Left ventricle myocardium inferior (tissue), 1 donor: Measurements from ENCODE around the gene C20orf141. TPM values are rescaled to one million over a fixed set of nuclear protein-coding genes. Genes with fewer than 3 reads are reported as not detected.
A peak's percentile ranks its signal among the peaks of the same experiment; 100 is the strongest.
"Not testable (repeated sequence)": the region's sequence is repeated elsewhere in the genome, so short reads cannot be mapped to it uniquely, and the experiment has no call there.

Experiments
- DNase-seq: peaks from one replicate; pipeline ENCODE4 v3.0.0-alpha.2; 2020
- H3K27ac ChIP-seq: fragments of 200-600 bp; replicated peaks from 2 replicates; pipeline ENCODE4 v1.8.0; 2021
- H3K27me3 ChIP-seq: fragments of 200-600 bp; 2 replicates; pipeline ENCODE4 v1.8.0; 2021; ENCODE audit warnings: low read depth
- H3K36me3 ChIP-seq: fragments of 200-600 bp; 2 replicates; pipeline ENCODE4 v1.8.0; 2021
- H3K4me1 ChIP-seq: fragments of 200-600 bp; 2 replicates; pipeline ENCODE4 v1.8.0; 2021
- H3K4me3 ChIP-seq: fragments of 200-600 bp; 2 replicates; pipeline ENCODE4 v1.8.0; 2021; ENCODE audit warnings: mild to moderate bottlenecking, moderate library complexity
- H3K9me3 ChIP-seq: fragments of 200-600 bp; replicated peaks from 2 replicates; pipeline ENCODE4 v1.8.0; 2021
- intact Hi-C: fragments of 100-400 bp; cut with micrococcal nuclease; formaldehyde crosslinking; loops from one replicate; pipeline ENCODE4 v1.11.0; 2022
- long read RNA-seq: library from polyadenylated mRNA; unstranded; transcript quantifications from one replicate; pipeline ENCODE4 v2.0.0, GENCODE V29; 2021
- total RNA-seq: library from RNA; stranded (reverse); fragmentation: NEBNext Ultra II Directional; extraction: Animal tissue kit (Norgen Biotek cat#: 25700); gene quantifications from one replicate; pipeline ENCODE4 v1.2.1, GENCODE V29; 2021
- TF ChIP-seq, protein P1 (sequence below): fragments of 200-600 bp; IDR thresholded peaks from 2 replicates; pipeline ENCODE4 v1.8.0; 2021; ENCODE audit warnings: antibody characterized with exemption, mild to moderate bottlenecking, borderline replicate concordance
- donor health status: DM: no; HTN: yes; CAD: no; lungs with severe emphysema.

C20orf141 gene, protein sequence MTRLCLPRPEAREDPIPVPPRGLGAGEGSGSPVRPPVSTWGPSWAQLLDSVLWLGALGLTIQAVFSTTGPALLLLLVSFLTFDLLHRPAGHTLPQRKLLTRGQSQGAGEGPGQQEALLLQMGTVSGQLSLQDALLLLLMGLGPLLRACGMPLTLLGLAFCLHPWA
- total RNA-seq, result not detected
- long read RNA-seq, result 0 reads

GRCh38 chr20:2814587-2815051, at the start of gene C20orf141:
C20orf141 (plus strand) TSS chr20:2814987; CDS start chr20:2815185, 198 bp downstream.
- intact Hi-C loops, result no loop called here
- Histone ChIP-seq H3K27ac (no peak within 1 kb of the TSS), H3K27me3 (peaks cover 84% of the 10 kb centered on the region), H3K36me3 (no peaks in the 10 kb centered on the region), H3K4me3 (no peak within 1 kb of the TSS), H3K4me1 (no peaks in the 10 kb centered on the region), H3K9me3 (peaks cover 18% of the 10 kb centered on the region)
- TF ChIP-seq, protein P1, sequence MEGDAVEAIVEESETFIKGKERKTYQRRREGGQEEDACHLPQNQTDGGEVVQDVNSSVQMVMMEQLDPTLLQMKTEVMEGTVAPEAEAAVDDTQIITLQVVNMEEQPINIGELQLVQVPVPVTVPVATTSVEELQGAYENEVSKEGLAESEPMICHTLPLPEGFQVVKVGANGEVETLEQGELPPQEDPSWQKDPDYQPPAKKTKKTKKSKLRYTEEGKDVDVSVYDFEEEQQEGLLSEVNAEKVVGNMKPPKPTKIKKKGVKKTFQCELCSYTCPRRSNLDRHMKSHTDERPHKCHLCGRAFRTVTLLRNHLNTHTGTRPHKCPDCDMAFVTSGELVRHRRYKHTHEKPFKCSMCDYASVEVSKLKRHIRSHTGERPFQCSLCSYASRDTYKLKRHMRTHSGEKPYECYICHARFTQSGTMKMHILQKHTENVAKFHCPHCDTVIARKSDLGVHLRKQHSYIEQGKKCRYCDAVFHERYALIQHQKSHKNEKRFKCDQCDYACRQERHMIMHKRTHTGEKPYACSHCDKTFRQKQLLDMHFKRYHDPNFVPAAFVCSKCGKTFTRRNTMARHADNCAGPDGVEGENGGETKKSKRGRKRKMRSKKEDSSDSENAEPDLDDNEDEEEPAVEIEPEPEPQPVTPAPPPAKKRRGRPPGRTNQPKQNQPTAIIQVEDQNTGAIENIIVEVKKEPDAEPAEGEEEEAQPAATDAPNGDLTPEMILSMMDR, result no peak
- DNase-seq, result no peak

- H3K9me3 ChIP-seq, result no peaks in the 10 kb centered on the region
- no peak overlapping the region for H3K27ac ChIP-seq
- intact Hi-C loops, result no loop called here
- H3K27me3 ChIP-seq, result peaks cover 66% of the 10 kb centered on the region
- TF ChIP-seq, protein P1, result no peak
- H3K4me3 ChIP-seq, result no peak overlapping the region
- H3K4me1 ChIP-seq, result peaks cover 7% of the 10 kb centered on the region
- H3K36me3 ChIP-seq, result no peaks in the 10 kb centered on the region
- DNase-seq, result peak; percentile 32
Measured at GRCh38 chr20:2767768-2768631, 46.8 kb upstream of the C20orf141 start.

DNA sequence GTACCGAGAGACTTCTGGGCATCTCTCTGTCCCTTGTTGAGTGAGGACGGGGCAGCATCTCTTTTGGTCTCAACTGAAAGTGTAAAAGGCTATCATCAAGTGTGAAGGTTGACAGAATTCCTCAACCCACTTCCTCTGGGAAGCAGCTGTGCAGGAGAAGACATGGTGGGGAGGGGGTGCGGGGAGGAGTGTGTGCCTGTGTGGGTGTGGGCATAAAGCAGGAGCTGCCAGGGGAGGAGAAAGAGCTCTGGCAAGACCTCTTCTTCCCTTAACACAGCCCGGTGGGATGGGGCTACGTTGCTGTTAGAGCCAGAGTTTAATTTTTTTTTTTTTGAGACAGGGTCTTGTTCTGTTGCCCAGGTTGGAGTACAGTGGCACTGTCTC, 46.2 kb upstream of the C20orf141 start:
- H3K27ac ChIP-seq, result no peak overlapping the region
- peaks cover 7% of the 10 kb centered on the region for H3K4me1 ChIP-seq
- TF ChIP-seq, protein P1, result no peak
- DNase-seq, result no peak
- no peak overlapping the region for H3K4me3 ChIP-seq
- H3K9me3 ChIP-seq, result no peaks in the 10 kb centered on the region
- peaks cover 59% of the 10 kb centered on the region for H3K27me3 ChIP-seq
- H3K36me3 ChIP-seq, result no peaks in the 10 kb centered on the region
- intact Hi-C loops, result no loop called here

- H3K4me3 ChIP-seq, H3K9me3 ChIP-seq, intact Hi-C loops, H3K27ac ChIP-seq, H3K36me3 ChIP-seq, DNase-seq, H3K4me1 ChIP-seq: not testable (repeated sequence)
- peaks cover 45% of the 10 kb centered on the region for H3K27me3 ChIP-seq
Measured at GRCh38 chr20:2770091-2770490, 44.7 kb upstream of the C20orf141 start.

- H3K9me3 ChIP-seq, result peaks cover 17% of the 10 kb centered on the region
- intact Hi-C loops, result no loop called here
- H3K4me3 ChIP-seq, result no peak overlapping the region
- H3K27ac ChIP-seq, result no peak overlapping the region
- peaks cover 7% of the 10 kb centered on the region for H3K4me1 ChIP-seq
- no peak for DNase-seq
- TF ChIP-seq, protein P1, result no peak
- H3K27me3 ChIP-seq, result peaks cover 32% of the 10 kb centered on the region
- H3K36me3 ChIP-seq, result no peaks in the 10 kb centered on the region
Measured at GRCh38 chr20:2771631-2772080, 43.1 kb upstream of the C20orf141 start.

- Histone ChIP-seq H3K27me3 (peaks cover 34% of the 10 kb centered on the region), H3K27ac (no peak overlapping the region)
- TF ChIP-seq, protein P1, result no peak
Measured at GRCh38 chr20:2773812-2774211, 41.0 kb upstream of the C20orf141 start.

More at GRCh38 chr20:2773812-2774211, 41.0 kb upstream of the C20orf141 start:
- no peak overlapping the region for H3K4me3 ChIP-seq
- H3K36me3 ChIP-seq, result no peaks in the 10 kb centered on the region
- intact Hi-C loops, result no loop called here
- peaks cover 17% of the 10 kb centered on the region for H3K9me3 ChIP-seq
- DNase-seq, result no peak
- no peaks in the 10 kb centered on the region for H3K4me1 ChIP-seq
